ENCODE measurements around the gene PLAAT2. TPM values are rescaled to one million over a fixed set of nuclear protein-coding genes. Genes with fewer than 3 reads are reported as not detected.

PLAAT2 gene
- polyA plus RNA-seq, 1 of the 3 experiments (the other 2 are of a cell fraction) = 0.53 TPM

DNA sequence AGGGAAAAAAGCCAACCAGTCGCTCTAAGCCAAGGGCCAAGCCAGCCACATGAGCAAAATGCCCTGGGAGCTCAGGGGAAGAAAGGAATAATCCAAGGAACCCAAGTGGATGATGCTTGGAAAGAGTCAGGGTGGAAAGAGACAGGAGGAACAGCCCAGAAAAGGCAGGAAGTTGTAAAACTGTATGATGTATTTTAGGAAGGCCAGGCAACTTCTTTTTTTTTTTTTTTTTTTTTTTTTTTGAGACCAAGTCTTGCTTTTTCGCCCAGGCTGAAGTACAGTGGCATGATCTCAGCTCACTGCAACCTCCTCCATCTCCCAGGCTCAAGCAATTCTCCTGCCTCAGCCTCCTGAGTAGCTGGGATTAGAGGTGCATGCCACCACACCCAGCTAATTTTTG lies 55.7 kb downstream of the PLAAT2 start:
- POLR2A ChIA-PET = no interaction called here
- H3K79me2 ChIP-seq (ENCODE audit: insufficient read depth) = no peaks in the 10 kb centered on the region
- WGBS (ENCODE audit: low lambda C conversion rate) = 37% methylated on average over 2 of the region's 2 CpGs
- no peaks in the 10 kb centered on the region for H4K20me1 ChIP-seq (ENCODE audit: insufficient read depth)
- no peaks in the 10 kb centered on the region for H3K9me3 ChIP-seq
- no peak overlapping the region for H3K9ac ChIP-seq
- H3K27me3 ChIP-seq (ENCODE audit: insufficient read depth) = no peaks in the 10 kb centered on the region; the same call in 1 of the 2 replicates
- H3F3A ChIP-seq (replicated peaks; ENCODE audit: insufficient read depth) = no peaks in the 10 kb centered on the region
- CTCF ChIA-PET = interaction anchor here (0.9 to 2.4 kb wide), 4 partner anchors 13 to 135 kb away, joined by 3 to 17 read pairs (median 4); no protein-coding TSS in a partner anchor
- no peak for DNase-seq
- no peak overlapping the region for H3K4me3 ChIP-seq (ENCODE audit: low read depth in 2 of 2, low read length in 1 of 2)
- no peak overlapping the region for H3K4me2 ChIP-seq
- peaks cover 0 to 3% of the 10 kb centered on the region in 2 experiments; a peak in 1 of 4 replicates for H3K4me1 ChIP-seq (ENCODE audit: control insufficient read depth in 1 of 2, insufficient read depth in 2 of 2, low read depth in 1 of 2, low read length in 1 of 2)
- no peaks in the 10 kb centered on the region for H3K36me3 ChIP-seq (replicated peaks in 1 of 2; ENCODE audit: control insufficient read depth in 1 of 2, insufficient read depth in 2 of 2, low read length in 1 of 2)
- no peak overlapping the region for H3K27ac ChIP-seq (ENCODE audit: low read depth in 2 of 2, low read length in 1 of 2)
- H3K9me2 ChIP-seq = no peaks in the 10 kb centered on the region
- H2AFZ ChIP-seq (ENCODE audit: low read depth) = no peak overlapping the region
- no peak for TF ChIP-seq RAD21 (IDR thresholded peaks at IDR 0.05; ENCODE audit: low read length)
- no peak for TF ChIP-seq RCOR1 (IDR thresholded peaks at IDR 0.05; ENCODE audit: low read length)
- no peak for TF ChIP-seq ELF1 (IDR thresholded peaks at IDR 0.05)
- no peak for TF ChIP-seq FOXM1 (IDR thresholded peaks at IDR 0.05; ENCODE audit: low read depth)
- TF ChIP-seq MEF2A (IDR thresholded peaks at IDR 0.05; ENCODE audit: borderline replicate concordance, low read depth) = no peak
- TF ChIP-seq NFIC (IDR thresholded peaks at IDR 0.05; ENCODE audit: borderline replicate concordance) = no peak
- TF ChIP-seq EZH2phosphoT487 (IDR thresholded peaks at IDR 0.05; ENCODE audit: borderline replicate concordance, low read depth) = no peak
- no peak for TF ChIP-seq TEAD4 (IDR thresholded peaks at IDR 0.05; ENCODE audit: borderline replicate concordance, insufficient read depth)
- TF ChIP-seq, protein P1, sequence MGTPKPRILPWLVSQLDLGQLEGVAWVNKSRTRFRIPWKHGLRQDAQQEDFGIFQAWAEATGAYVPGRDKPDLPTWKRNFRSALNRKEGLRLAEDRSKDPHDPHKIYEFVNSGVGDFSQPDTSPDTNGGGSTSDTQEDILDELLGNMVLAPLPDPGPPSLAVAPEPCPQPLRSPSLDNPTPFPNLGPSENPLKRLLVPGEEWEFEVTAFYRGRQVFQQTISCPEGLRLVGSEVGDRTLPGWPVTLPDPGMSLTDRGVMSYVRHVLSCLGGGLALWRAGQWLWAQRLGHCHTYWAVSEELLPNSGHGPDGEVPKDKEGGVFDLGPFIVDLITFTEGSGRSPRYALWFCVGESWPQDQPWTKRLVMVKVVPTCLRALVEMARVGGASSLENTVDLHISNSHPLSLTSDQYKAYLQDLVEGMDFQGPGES (IDR thresholded peaks at IDR 0.05; ENCODE audit: low read depth, low read length) = no peak

DNA sequence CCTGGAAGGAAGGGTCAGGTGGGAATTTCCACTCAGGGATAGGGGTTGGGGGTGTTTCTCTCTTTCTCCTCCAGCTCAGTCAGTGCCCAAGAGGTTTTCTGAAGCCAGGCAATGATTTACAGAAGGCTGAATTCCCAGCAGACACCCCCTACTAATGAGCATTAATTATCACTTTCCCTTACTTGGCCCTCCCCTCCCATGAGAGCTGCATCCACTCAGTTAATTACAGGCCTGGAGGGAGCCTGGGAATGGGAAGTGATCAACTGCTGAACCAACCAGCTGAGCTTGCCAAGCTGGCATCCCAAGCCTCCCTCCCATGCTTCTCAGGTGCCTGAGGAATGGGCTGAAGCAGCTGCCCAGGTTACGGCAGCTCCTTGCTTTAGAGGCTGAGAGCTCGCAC lies 56.3 kb downstream of the PLAAT2 start:
- no peak overlapping the region for H3K9ac ChIP-seq
- 83% methylated on average over 2 of the region's 2 CpGs for whole genome bisulfite sequencing (ENCODE audit: low lambda C conversion rate)
- peaks cover 0 to 3% of the 10 kb centered on the region in 2 experiments; a peak in 1 of 4 replicates for H3K4me1 ChIP-seq (ENCODE audit: control insufficient read depth in 1 of 2, insufficient read depth in 2 of 2, low read depth in 1 of 2, low read length in 1 of 2)
- no peak overlapping the region for H3K4me2 ChIP-seq
- no peaks in the 10 kb centered on the region for H3K9me3 ChIP-seq
- no peaks in the 10 kb centered on the region for H3F3A ChIP-seq (replicated peaks; ENCODE audit: insufficient read depth)
- no peaks in the 10 kb centered on the region for H3K9me2 ChIP-seq
- no peaks in the 10 kb centered on the region for H4K20me1 ChIP-seq (ENCODE audit: insufficient read depth)
- no peak overlapping the region for H3K27ac ChIP-seq (ENCODE audit: low read depth in 2 of 2, low read length in 1 of 2)
- H3K36me3 ChIP-seq (replicated peaks in 1 of 2; ENCODE audit: control insufficient read depth in 1 of 2, insufficient read depth in 2 of 2, low read length in 1 of 2) = no peaks in the 10 kb centered on the region
- H3K4me3 ChIP-seq (ENCODE audit: low read depth in 2 of 2, low read length in 1 of 2) = no peak overlapping the region
- no peaks in the 10 kb centered on the region for H3K79me2 ChIP-seq (ENCODE audit: insufficient read depth)
- H3K27me3 ChIP-seq (ENCODE audit: insufficient read depth) = no peaks in the 10 kb centered on the region
- no peak overlapping the region for H2AFZ ChIP-seq (ENCODE audit: low read depth)
- ChIA-PET POLR2A (no interaction called here), CTCF (interaction anchor here (0.9 to 2.4 kb wide), 4 partner anchors 14 to 135 kb away, joined by 3 to 17 read pairs (median 4); no protein-coding TSS in a partner anchor)
- TF ChIP-seq CHD2 (IDR thresholded peaks at IDR 0.05; ENCODE audit: low read length, partially characterized antibody) = no peak
- TF ChIP-seq EZH2phosphoT487 (IDR thresholded peaks at IDR 0.05; ENCODE audit: borderline replicate concordance, low read depth) = no peak
- no peak for TF ChIP-seq RXRA (IDR thresholded peaks at IDR 0.05; ENCODE audit: borderline replicate concordance, low read depth)
- TF ChIP-seq TAF1 (IDR thresholded peaks at IDR 0.05; ENCODE audit: borderline replicate concordance, low read depth, low read length) = no peak
- TF ChIP-seq NRF1 (IDR thresholded peaks at IDR 0.05; ENCODE audit: low read depth, low read length) = no peak
- TF ChIP-seq, protein P1 (IDR thresholded peaks at IDR 0.05; ENCODE audit: low read depth, low read length) = no peak
- no peak for TF ChIP-seq YY1 (IDR thresholded peaks at IDR 0.05; ENCODE audit: low read depth)
- no peak for TF ChIP-seq RAD21 (IDR thresholded peaks at IDR 0.05; ENCODE audit: low read length)
- no peak for TF ChIP-seq EP300 (IDR thresholded peaks at IDR 0.05; ENCODE audit: borderline replicate concordance in 1 of 2, low read depth in 1 of 2, low read length in 1 of 2)
- TF ChIP-seq FOXJ3 (CRISPR knock-in tag; IDR thresholded peaks at IDR 0.05) = no peak
- no peak for TF ChIP-seq ELF1 (IDR thresholded peaks at IDR 0.05)
- TF ChIP-seq, protein P2, sequence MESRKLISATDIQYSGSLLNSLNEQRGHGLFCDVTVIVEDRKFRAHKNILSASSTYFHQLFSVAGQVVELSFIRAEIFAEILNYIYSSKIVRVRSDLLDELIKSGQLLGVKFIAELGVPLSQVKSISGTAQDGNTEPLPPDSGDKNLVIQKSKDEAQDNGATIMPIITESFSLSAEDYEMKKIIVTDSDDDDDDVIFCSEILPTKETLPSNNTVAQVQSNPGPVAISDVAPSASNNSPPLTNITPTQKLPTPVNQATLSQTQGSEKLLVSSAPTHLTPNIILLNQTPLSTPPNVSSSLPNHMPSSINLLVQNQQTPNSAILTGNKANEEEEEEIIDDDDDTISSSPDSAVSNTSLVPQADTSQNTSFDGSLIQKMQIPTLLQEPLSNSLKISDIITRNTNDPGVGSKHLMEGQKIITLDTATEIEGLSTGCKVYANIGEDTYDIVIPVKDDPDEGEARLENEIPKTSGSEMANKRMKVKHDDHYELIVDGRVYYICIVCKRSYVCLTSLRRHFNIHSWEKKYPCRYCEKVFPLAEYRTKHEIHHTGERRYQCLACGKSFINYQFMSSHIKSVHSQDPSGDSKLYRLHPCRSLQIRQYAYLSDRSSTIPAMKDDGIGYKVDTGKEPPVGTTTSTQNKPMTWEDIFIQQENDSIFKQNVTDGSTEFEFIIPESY (IDR thresholded peaks at IDR 0.05; ENCODE audit: borderline replicate concordance, low read depth) = no peak
- TF ChIP-seq RCOR1 (IDR thresholded peaks at IDR 0.05; ENCODE audit: low read length) = no peak
- TF ChIP-seq, protein P3, sequence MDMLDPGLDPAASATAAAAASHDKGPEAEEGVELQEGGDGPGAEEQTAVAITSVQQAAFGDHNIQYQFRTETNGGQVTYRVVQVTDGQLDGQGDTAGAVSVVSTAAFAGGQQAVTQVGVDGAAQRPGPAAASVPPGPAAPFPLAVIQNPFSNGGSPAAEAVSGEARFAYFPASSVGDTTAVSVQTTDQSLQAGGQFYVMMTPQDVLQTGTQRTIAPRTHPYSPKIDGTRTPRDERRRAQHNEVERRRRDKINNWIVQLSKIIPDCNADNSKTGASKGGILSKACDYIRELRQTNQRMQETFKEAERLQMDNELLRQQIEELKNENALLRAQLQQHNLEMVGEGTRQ (IDR thresholded peaks at IDR 0.05; ENCODE audit: borderline replicate concordance, low read depth, low read length) = no peak
- TF ChIP-seq, protein P4, sequence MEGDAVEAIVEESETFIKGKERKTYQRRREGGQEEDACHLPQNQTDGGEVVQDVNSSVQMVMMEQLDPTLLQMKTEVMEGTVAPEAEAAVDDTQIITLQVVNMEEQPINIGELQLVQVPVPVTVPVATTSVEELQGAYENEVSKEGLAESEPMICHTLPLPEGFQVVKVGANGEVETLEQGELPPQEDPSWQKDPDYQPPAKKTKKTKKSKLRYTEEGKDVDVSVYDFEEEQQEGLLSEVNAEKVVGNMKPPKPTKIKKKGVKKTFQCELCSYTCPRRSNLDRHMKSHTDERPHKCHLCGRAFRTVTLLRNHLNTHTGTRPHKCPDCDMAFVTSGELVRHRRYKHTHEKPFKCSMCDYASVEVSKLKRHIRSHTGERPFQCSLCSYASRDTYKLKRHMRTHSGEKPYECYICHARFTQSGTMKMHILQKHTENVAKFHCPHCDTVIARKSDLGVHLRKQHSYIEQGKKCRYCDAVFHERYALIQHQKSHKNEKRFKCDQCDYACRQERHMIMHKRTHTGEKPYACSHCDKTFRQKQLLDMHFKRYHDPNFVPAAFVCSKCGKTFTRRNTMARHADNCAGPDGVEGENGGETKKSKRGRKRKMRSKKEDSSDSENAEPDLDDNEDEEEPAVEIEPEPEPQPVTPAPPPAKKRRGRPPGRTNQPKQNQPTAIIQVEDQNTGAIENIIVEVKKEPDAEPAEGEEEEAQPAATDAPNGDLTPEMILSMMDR (IDR thresholded peaks at IDR 0.05) = no peak
- no peak for TF ChIP-seq MEF2A (IDR thresholded peaks at IDR 0.05; ENCODE audit: borderline replicate concordance, low read depth)
- DNase-seq = no peak
